Neuron (in vitro differentiated cells): ENCODE results near the gene HINT1.
"Not testable (repeated sequence)": the region's sequence is repeated elsewhere in the genome, so short reads cannot be mapped to it uniquely, and the experiment has no call there.

Experiments used
- H2AFZ ChIP-seq: one replicate; pipeline ENCODE4 v1.6.1; 2013; ENCODE audit warnings: low read depth, mild to moderate bottlenecking, inconsistent platforms, low read length, moderate library complexity
- H3K27me3 ChIP-seq: one replicate; pipeline ENCODE4 v1.6.1; 2013; ENCODE audit warnings: low read length; ENCODE audit not compliant: insufficient read depth
- H3K36me3 ChIP-seq: one replicate; pipeline ENCODE4 v1.6.1; 2013; ENCODE audit warnings: low read length; ENCODE audit not compliant: insufficient read depth
- H3K4me1 ChIP-seq: one replicate; pipeline ENCODE4 v1.6.1; 2013; ENCODE audit warnings: low read length; ENCODE audit not compliant: insufficient read depth
- H3K4me3 ChIP-seq: 2 replicates; pipeline ENCODE4 v1.5.1; 2013; ENCODE audit warnings: mild to moderate bottlenecking, low read length, moderate library complexity
- H3K9me3 ChIP-seq: one replicate; pipeline ENCODE4 v1.6.1; 2013; ENCODE audit warnings: low read length

Gene HINT1

DNA sequence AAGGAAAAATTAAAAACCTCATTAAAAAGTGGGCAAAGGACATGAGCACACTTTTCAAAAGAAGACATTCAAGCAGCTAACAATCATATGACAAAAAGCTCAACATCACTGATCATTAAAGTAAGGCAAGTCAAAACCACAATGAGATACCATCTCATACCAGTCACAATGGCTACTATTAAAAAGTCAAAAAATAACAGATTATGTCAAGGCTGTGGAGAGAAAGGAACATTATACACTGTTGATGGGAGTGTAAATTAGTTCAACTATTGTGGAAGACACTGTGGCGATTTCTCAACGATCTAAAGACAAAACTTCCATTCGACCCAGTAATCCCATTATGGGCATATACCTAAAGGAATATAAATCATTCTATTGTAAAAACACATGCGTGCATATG lies 35.8 kb downstream of the HINT1 start:
- H3K36me3 ChIP-seq: no peaks in the 10 kb centered on the region
- H3K9me3 ChIP-seq: no peaks in the 10 kb centered on the region
- no peaks in the 10 kb centered on the region for H3K4me1 ChIP-seq
- no peak overlapping the region for H3K4me3 ChIP-seq
- H2AFZ ChIP-seq: no peak overlapping the region
- no peaks in the 10 kb centered on the region for H3K27me3 ChIP-seq

GRCh38 chr5:131127244-131127643 lies 37.8 kb downstream of the HINT1 start:
- H3K36me3 ChIP-seq, H3K27me3 ChIP-seq, H2AFZ ChIP-seq, H3K4me3 ChIP-seq, H3K9me3 ChIP-seq, H3K4me1 ChIP-seq: not testable (repeated sequence)

- no peaks in the 10 kb centered on the region for H3K27me3 ChIP-seq
- H3K36me3 ChIP-seq: no peaks in the 10 kb centered on the region
- H2AFZ ChIP-seq: no peak overlapping the region
- no peaks in the 10 kb centered on the region for H3K4me1 ChIP-seq
- no peaks in the 10 kb centered on the region for H3K9me3 ChIP-seq
- H3K4me3 ChIP-seq: no peak overlapping the region
Observed at GRCh38 chr5:131114754-131115153, 50.3 kb downstream of the HINT1 start.

DNA sequence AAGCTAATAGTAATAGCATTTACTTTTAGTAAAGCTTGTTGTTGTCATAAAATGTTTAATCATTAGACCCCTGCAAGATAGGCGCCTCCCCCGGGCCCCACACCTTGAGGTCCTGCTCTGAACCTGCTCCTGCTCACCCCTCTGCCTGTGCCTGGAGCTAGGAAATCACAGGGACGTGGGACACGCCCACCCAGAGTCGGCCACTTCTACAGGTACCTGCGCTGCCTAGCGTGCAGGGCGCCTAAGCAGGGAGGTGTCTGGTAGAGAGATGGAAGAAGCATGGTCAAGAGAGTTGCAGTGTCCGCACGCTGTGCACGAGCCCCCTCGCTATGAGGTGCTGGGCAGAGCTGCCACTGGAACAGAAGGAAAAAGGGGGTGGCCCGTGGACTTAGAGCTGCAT lies 52.6 kb downstream of the HINT1 start:
- no peaks in the 10 kb centered on the region for H3K9me3 ChIP-seq
- no peaks in the 10 kb centered on the region for H3K27me3 ChIP-seq
- no peak overlapping the region for H3K4me3 ChIP-seq
- no peak overlapping the region for H2AFZ ChIP-seq
- no peaks in the 10 kb centered on the region for H3K36me3 ChIP-seq
- H3K4me1 ChIP-seq: no peaks in the 10 kb centered on the region

- Histone ChIP-seq H3K9me3 (no peaks in the 10 kb centered on the region), H3K27me3 (no peaks in the 10 kb centered on the region), H3K36me3 (no peaks in the 10 kb centered on the region), H3K4me1 (no peaks in the 10 kb centered on the region), H3K4me3 (no peak overlapping the region), H2AFZ (no peak overlapping the region)
Observed at GRCh38 chr5:131110256-131110594, 54.8 kb downstream of the HINT1 start.

GRCh38 chr5:131109540-131110255 lies 55.4 kb downstream of the HINT1 start:
- Histone ChIP-seq H2AFZ (peak overlapping the region; percentile 13), H3K9me3 (no peaks in the 10 kb centered on the region), H3K4me1 (no peaks in the 10 kb centered on the region), H3K36me3 (no peaks in the 10 kb centered on the region), H3K4me3 (no peak overlapping the region), H3K27me3 (no peaks in the 10 kb centered on the region)
